Osteoblast (primary cell): ENCODE results near the gene DUSP6. TPM values are rescaled to one million over a fixed set of nuclear protein-coding genes. Genes with fewer than 3 reads are reported as not detected.

ENCODE experiments used
- DNase-seq: peaks from one replicate; pipeline ENCODE4 v3.0.0; 2011; ENCODE audit warnings: low spot score, mixed read lengths; ENCODE audit not compliant: insufficient read length; ENCODE audit errors: missing footprints
- H2AFZ ChIP-seq: 2 replicates; pipeline ENCODE4 v1.6.0; 2011; ENCODE audit warnings: mild to moderate bottlenecking, low read length
- H3K27ac ChIP-seq: 2 replicates; pipeline ENCODE4 v1.5.1; 2011; ENCODE audit warnings: mild to moderate bottlenecking, low read depth, low read length, moderate library complexity
- H3K27me3 ChIP-seq: 2 replicates; pipeline ENCODE4 v1.6.0; 2012; ENCODE audit warnings: mild to moderate bottlenecking, control low read depth, inconsistent platforms, low read length, moderate library complexity; ENCODE audit not compliant: insufficient read depth
- H3K36me3 ChIP-seq: 2 replicates; pipeline ENCODE4 v1.5.1; 2011; ENCODE audit warnings: mild to moderate bottlenecking, low read length, control low read depth, moderate library complexity; ENCODE audit not compliant: insufficient read depth
- H3K4me1 ChIP-seq: 2 replicates; pipeline ENCODE4 v1.5.1; 2011; ENCODE audit warnings: mild to moderate bottlenecking, low read length, control low read depth, moderate library complexity; ENCODE audit not compliant: insufficient read depth
- H3K4me2 ChIP-seq: 2 replicates; pipeline ENCODE4 v1.6.0; 2011; ENCODE audit warnings: mild to moderate bottlenecking, low read length; ENCODE audit not compliant: insufficient read depth
- H3K4me3 ChIP-seq: fragments of 200-600 bp; sonication (generic); 3 replicates; pipeline ENCODE4 v1.5.1; 2012; ENCODE audit warnings: mild to moderate bottlenecking, low read length, inconsistent platforms; ENCODE audit not compliant: insufficient read depth
- H3K79me2 ChIP-seq: 2 replicates; pipeline ENCODE4 v1.6.0; 2012; ENCODE audit warnings: mild to moderate bottlenecking, low read length, control low read depth, inconsistent platforms; ENCODE audit not compliant: insufficient read depth
- H3K9me3 ChIP-seq: 2 replicates; pipeline ENCODE4 v1.5.1; 2011; ENCODE audit warnings: low read depth, low read length, control low read depth
- H4K20me1 ChIP-seq: 2 replicates; pipeline ENCODE4 v1.6.0; 2012; ENCODE audit warnings: mild to moderate bottlenecking, low read length, control low read depth; ENCODE audit not compliant: insufficient read depth
- total RNA-seq: library from RNA; depleted of rRNA; stranded (reverse); fragments of >200 nt; gene quantifications from 2 replicates; pipeline ENCODE4 v1.2.3, GENCODE V29; 2012
- TF ChIP-seq, protein P1 (sequence below): IDR thresholded peaks from 2 replicates; pipeline ENCODE4 v1.5.1; 2011; ENCODE audit warnings: mild to moderate bottlenecking, low read depth, low read length, moderate library complexity; ENCODE audit errors: extremely low read depth

DUSP6 gene
- total RNA-seq, 1 donor = 30.0 TPM

DNA sequence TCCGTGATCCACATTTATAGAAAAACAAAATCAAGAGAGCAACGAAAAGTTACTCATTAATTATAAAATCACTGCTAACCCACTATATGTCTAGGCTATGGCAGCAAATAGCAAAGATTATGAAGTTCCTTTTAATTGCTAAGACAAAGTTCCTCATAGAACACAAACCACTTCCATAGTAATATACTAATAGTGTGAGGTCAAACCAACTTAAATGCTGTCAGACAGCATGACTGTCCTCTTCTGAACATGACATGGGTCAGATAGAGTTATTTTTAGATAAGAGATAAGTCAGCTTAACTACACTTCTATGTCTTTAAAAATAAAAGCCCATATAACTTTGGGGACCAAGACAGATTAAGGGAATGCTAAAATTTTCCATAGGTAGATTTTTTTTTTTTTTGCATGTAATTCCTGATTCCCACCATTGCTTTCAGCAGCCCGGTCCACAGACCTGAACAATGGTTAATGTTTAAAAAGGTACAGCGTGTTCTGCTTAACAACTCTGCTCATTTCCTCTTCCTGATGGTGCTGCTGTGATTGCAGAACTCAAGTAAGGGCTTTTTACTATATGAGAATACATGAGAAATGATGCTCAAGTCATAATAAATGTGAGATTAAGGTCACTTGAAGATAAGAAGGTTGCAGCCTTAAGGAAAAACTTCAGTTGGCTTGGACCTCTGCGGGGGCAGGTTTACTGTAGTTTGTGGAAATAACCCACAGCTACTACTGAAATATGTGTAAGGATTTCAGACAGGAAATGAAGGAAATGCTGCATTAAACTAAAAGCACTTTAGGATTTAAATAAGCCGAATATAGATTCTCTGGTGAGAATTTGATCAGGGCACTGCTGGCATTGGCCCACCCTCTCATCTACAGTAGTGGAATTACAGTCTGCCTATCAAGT, 37.7 kb upstream of the DUSP6 start:
- Histone ChIP-seq H3K4me1 (peaks cover 24% of the 10 kb centered on the region), H3K27me3 (no peaks in the 10 kb centered on the region), H3K36me3 (no peaks in the 10 kb centered on the region), H2AFZ (no peak overlapping the region), H3K4me3 (no peak overlapping the region), H3K27ac (peak overlapping the region; percentile 82), H3K79me2 (no peaks in the 10 kb centered on the region), H3K9me3 (no peaks in the 10 kb centered on the region), H3K4me2 (peak overlapping the region; percentile 37), H4K20me1 (no peaks in the 10 kb centered on the region)
- TF ChIP-seq, protein P1, sequence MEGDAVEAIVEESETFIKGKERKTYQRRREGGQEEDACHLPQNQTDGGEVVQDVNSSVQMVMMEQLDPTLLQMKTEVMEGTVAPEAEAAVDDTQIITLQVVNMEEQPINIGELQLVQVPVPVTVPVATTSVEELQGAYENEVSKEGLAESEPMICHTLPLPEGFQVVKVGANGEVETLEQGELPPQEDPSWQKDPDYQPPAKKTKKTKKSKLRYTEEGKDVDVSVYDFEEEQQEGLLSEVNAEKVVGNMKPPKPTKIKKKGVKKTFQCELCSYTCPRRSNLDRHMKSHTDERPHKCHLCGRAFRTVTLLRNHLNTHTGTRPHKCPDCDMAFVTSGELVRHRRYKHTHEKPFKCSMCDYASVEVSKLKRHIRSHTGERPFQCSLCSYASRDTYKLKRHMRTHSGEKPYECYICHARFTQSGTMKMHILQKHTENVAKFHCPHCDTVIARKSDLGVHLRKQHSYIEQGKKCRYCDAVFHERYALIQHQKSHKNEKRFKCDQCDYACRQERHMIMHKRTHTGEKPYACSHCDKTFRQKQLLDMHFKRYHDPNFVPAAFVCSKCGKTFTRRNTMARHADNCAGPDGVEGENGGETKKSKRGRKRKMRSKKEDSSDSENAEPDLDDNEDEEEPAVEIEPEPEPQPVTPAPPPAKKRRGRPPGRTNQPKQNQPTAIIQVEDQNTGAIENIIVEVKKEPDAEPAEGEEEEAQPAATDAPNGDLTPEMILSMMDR = no peak
- no peak for DNase-seq

DNA sequence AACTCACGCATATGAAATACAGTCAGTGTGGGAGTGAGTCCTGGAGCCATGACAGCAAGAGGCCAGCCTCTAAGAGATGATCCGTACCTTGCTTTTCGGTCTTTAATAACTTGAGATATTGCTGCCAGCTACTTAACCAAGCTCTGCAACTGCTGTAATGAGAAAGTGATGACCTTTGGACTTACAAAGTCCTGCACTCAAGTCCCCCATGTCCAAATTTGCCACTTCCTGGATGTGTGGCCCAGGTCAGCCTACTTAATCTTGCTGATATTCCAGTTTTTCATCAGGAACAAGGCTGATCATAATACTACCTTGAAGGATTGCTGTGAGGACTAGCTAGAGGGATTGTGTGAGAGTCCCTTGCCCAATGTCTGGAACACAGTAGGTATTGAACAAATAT, 33.8 kb upstream of the DUSP6 start:
- Histone ChIP-seq H3K79me2 (no peaks in the 10 kb centered on the region), H3K4me2 (no peak overlapping the region), H3K4me3 (no peak overlapping the region), H2AFZ (no peak overlapping the region), H3K36me3 (no peaks in the 10 kb centered on the region), H3K27me3 (no peaks in the 10 kb centered on the region), H3K9me3 (no peaks in the 10 kb centered on the region), H4K20me1 (no peaks in the 10 kb centered on the region), H3K4me1 (peaks cover 33% of the 10 kb centered on the region), H3K27ac (no peak overlapping the region)
- DNase-seq = no peak
- TF ChIP-seq, protein P1 = no peak

DNA sequence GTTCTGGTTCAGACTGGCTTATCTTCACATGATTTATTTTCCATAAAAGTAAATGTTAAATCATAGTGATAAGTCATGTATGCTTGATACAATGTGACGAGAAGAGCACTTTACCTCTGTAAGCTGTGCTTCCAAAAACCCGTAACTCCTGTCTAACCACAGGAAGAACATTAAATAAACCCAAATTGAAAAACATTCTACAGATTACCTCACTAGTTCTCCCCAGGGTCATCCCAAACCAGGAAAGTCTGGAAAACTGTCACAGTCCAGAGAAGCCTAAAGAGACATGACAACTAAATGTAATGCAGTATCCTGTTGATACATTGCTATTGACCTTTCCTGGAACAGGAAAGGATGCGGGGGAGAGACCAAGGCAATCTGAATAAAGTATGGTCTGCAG, 32.5 kb upstream of the DUSP6 start:
- Histone ChIP-seq H3K27me3 (no peaks in the 10 kb centered on the region), H2AFZ (peak overlapping the region; percentile 13), H4K20me1 (no peaks in the 10 kb centered on the region), H3K27ac (peak overlapping the region; percentile 68), H3K4me3 (no peak overlapping the region), H3K79me2 (no peaks in the 10 kb centered on the region), H3K4me2 (peak overlapping the region; percentile 15), H3K9me3 (no peaks in the 10 kb centered on the region), H3K36me3 (no peaks in the 10 kb centered on the region), H3K4me1 (peaks cover 20% of the 10 kb centered on the region)
- TF ChIP-seq, protein P1 = no peak
- no peak for DNase-seq

DNA sequence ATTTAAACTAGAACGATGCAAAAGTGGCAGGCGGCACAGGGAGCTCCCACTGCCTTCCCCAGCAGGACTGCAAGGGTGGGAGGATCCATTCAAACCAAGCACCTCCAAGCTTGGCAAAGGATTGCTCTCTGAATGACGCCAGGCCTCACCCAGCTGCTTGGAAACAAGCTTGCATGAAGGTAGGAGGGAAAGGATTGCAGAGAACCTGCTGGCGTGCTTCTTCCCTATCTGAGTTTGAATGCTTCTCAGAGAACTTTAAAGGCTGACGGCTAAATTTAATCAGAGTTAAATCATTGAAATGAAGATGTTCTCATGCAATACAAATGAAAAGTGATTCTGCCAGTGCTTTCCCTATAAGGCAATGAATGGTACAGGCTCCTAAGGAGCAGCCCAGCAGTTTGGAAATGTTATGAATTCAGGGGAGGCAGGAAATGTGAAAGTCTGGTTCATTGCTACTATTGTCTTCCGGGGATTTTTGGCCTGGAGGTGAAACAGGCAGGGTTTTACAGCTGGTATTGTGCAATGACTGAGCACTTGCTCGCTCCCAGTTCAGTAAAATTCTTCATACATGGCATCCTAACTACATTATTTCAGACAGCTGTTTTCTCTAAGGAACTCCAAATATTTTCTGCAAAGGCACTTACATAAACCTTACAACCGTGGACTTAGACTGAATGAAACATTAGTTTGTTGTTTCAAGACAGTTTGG, 31.9 kb upstream of the DUSP6 start:
- no peaks in the 10 kb centered on the region for H3K27me3 ChIP-seq
- no peaks in the 10 kb centered on the region for H3K9me3 ChIP-seq
- TF ChIP-seq, protein P1 = no peak
- peak overlapping the region; percentile 13 for H2AFZ ChIP-seq
- H3K79me2 ChIP-seq = no peaks in the 10 kb centered on the region
- peak overlapping the region; percentile 1 for H3K4me3 ChIP-seq
- H3K4me2 ChIP-seq = peak overlapping the region; percentile 15
- H3K36me3 ChIP-seq = no peaks in the 10 kb centered on the region
- no peaks in the 10 kb centered on the region for H4K20me1 ChIP-seq
- no peak for DNase-seq
- peaks cover 18% of the 10 kb centered on the region for H3K4me1 ChIP-seq
- peak overlapping the region; percentile 68 for H3K27ac ChIP-seq
